ENCODE data around the gene TMEM51. TPM values are rescaled to one million over a fixed set of nuclear protein-coding genes. Genes with fewer than 3 reads are reported as not detected.
A peak's percentile ranks its signal among the peaks of the same experiment; 100 is the strongest.

TMEM51 gene
- total RNA-seq (2021) (9.2 to 10.4 TPM (median 9.4 TPM) in 3 replicates), Bru-seq, nascent RNA (percentile 65 among the genes with signal in this experiment)
- long read RNA-seq, experiment 1, transcript TMEM51-203 (3 exons, 1,842 nt) = minor isoform, 6 of 30 reads
- long read RNA-seq, experiment 1, transcript TMEM51-201 (4 exons, 1,931 nt) = major isoform, 15 of 30 reads
- long read RNA-seq, experiment 1, partial matches to known transcripts = 2 of 30 reads
- long read RNA-seq, experiment 1, other reads (novel, unspliced or antisense) = 6 of 30 reads
- long read RNA-seq, experiment 2, transcript TMEM51-201 (4 exons, 1,931 nt) = major isoform, 5 of 12 reads
- long read RNA-seq, experiment 2, partial matches to known transcripts = 0 of 12 reads
- long read RNA-seq, experiment 2, other reads (novel, unspliced or antisense) = 5 of 12 reads
- long read RNA-seq, experiment 3, partial matches to known transcripts = 5 of 12 reads
- long read RNA-seq, experiment 3, other reads (novel, unspliced or antisense) = 4 of 12 reads

GRCh38 chr1:15153184-15153841 is at the start of gene TMEM51:
TMEM51 (plus strand) TSS chr1:15153747; CDS start chr1:15215088, 61,341 bp downstream.
- Mint-ChIP-seq H3K4me1 (peaks cover 48% of the 10 kb centered on the region), H3K4me3 (peak within 1 kb of the TSS; percentile 94), H3K27me3 (ENCODE audit: low read depth) (peaks cover 26% of the 10 kb centered on the region), H3K36me3 (no peaks in the 10 kb centered on the region), H3K9me3 (peaks cover 5% of the 10 kb centered on the region), H3K27ac (peak within 1 kb of the TSS; percentile 82; the same call in 1 of the 2 replicates)
- CTCF ChIA-PET = interaction anchor here (0.6 to 5.8 kb wide), 39 partner anchors 8 to 278 kb away, joined by 3 to 60 read pairs (median 5); partner anchors contain the start of gene FHAD1
- peak; percentile 85 for DNase-seq (ENCODE audit: low spot score)
- peak; percentile 78 for ATAC-seq
- TF ChIP-seq MAX (CRISPR knock-in tag; IDR thresholded peaks at IDR 0.05) = peak; percentile 57; the same call in 1 of the 2 replicates
- TF ChIP-seq USF1 (CRISPR knock-in tag; IDR thresholded peaks at IDR 0.05) = peak; percentile 29; the same call in 1 of the 2 replicates
- peak; percentile 69 for TF ChIP-seq SP1 (CRISPR knock-in tag; conservative IDR thresholded peaks at IDR 0.05)
- no peak for TF ChIP-seq FOXK1 (CRISPR knock-in tag; IDR thresholded peaks at IDR 0.05)
- peak; percentile 21 for TF ChIP-seq FOXP4 (CRISPR knock-in tag; IDR thresholded peaks at IDR 0.05)
- TF ChIP-seq ZNF232 (CRISPR knock-in tag; IDR thresholded peaks at IDR 0.05) = peak; percentile 70; the same call in 1 of the 2 replicates
- peak; percentile 22; the same call in 1 of the 2 replicates for TF ChIP-seq ARID4B (CRISPR knock-in tag; IDR thresholded peaks at IDR 0.05; ENCODE audit: borderline replicate concordance)
- TF ChIP-seq ETV6 (CRISPR knock-in tag; IDR thresholded peaks at IDR 0.05) = peak; percentile 74
- 0 out of 2 replicates have a peak, but pooled peaks have one; percentile 72 for TF ChIP-seq ZBTB43 (CRISPR knock-in tag; IDR thresholded peaks at IDR 0.05)
- no peak for TF ChIP-seq ZNF396 (CRISPR knock-in tag; IDR thresholded peaks at IDR 0.05; ENCODE audit: borderline replicate concordance)
- TF ChIP-seq ZNF281 (CRISPR knock-in tag; IDR thresholded peaks at IDR 0.05) = 0 out of 2 replicates have a peak, but pooled peaks have one; percentile 37
- TF ChIP-seq USF2 (CRISPR knock-in tag; IDR thresholded peaks at IDR 0.05) = no peak
- 0 out of 2 replicates have a peak, but pooled peaks have one; percentile 40 for TF ChIP-seq SMAD3 (CRISPR knock-in tag; IDR thresholded peaks at IDR 0.05; ENCODE audit: borderline replicate concordance)
- no peak for TF ChIP-seq CREB1 (CRISPR knock-in tag; IDR thresholded peaks at IDR 0.05)
- POLR2A ChIA-PET = interaction anchor here (0.6 to 1.2 kb wide), 3 partner anchors 53 to 994 kb away, joined by 3 to 4 read pairs (median 3); no protein-coding TSS in a partner anchor
